HG03097 (cell line): ENCODE measurements around the gene SPIB.
"Not testable (repeated sequence)": the region's sequence is repeated elsewhere in the genome, so short reads cannot be mapped to it uniquely, and the experiment has no call there.

Source experiments
- ATAC-seq: cut with Tn5 transposase; IDR thresholded peaks from one replicate; pipeline ENCODE4 v1.9.1; 2021; ENCODE audit not compliant: unreplicated experiment, low FRiP score

SPIB gene

DNA sequence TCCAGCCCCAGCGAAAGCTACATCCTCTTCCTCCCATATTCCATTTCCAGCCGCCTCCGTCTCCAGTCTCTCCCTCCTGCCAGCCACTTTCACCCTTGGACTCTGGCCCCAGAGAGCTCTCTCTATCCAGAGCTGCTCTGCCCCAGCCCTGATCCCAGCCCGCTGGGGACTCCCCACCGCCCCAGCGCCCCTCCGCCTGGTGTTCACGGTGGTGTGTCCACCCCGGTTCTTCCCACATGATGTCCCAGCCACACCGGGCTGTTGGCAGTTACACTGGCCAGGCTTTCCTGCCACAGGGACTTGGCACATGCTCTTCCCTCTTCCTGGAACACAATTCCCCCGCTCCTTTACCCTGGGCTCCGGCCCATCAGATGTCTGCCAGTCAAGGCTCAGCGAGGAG, 46.3 kb downstream of the SPIB start:
- ATAC-seq, result no peak

GRCh38 chr19:50465986-50466705, 47.4 kb downstream of the SPIB start:
- no peak for ATAC-seq

GRCh38 chr19:50466706-50467039, 47.9 kb downstream of the SPIB start:
- ATAC-seq, result no peak

DNA sequence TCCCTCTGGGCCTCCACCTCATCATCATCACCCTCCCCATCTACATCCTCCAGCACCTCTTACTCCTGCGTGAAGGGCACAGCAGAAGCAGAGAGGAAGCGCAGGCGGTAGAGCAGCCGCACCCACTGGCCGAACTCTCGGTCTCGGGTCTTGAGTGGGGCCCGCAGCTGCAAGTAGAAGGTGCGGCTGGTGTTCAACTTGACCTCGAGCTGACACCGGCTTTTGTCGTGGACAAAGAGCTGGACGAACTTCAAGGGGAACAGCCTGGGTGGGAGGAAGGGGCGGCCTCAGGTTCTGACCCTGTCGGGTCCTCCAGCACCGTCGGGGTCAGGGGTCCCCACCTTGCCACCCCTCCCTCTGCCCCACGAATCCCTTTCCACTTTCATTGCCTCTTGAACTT, 48.8 kb downstream of the SPIB start:
- ATAC-seq, result no peak

- no peak for ATAC-seq
Observed at GRCh38 chr19:50468818-50469217, 50.1 kb downstream of the SPIB start.

DNA sequence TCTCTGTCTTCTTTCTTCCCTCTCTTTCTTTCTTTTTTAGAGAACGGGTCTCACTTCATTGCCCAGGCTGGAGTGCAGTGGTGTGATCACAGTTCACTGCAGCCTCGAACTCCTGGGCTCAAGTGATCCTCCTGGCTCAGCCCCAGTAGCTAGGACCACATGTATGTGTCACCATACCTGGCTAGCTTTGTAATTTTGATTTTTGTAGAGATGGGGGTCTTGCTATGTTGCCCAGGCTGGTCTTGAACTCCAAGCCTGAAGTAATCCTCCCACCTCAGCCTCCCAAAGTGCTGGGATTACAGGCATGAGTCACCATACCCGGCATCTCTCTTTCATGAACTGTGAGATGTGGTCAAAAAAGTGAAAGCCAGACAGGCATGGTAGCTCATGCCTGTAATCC, 54.6 kb downstream of the SPIB start:
- ATAC-seq, result not testable (repeated sequence)

DNA sequence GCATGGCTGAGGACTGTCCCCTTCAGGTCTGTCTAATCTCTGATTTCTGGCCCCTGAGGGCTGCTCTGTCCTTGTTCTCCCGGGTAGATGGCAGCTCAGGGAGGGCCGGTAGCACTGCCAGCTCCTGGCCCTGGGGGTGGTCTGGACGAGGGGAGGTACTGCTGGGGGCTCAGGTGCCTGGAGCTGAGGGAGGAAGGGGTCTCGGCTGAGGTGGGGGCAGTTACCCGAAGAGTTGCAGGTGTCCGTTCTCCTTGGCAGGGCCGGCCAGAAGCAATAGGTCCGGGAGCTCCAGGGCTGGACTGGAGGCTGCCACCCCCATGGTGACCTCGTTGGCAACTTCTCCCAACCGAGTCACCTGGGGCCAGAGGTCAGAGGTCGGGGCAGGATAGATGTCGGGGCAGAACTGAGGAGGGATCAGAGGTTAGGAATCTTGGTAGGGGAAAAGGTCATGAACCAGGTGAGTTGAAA, 56.4 kb downstream of the SPIB start:
- no peak for ATAC-seq

DNA sequence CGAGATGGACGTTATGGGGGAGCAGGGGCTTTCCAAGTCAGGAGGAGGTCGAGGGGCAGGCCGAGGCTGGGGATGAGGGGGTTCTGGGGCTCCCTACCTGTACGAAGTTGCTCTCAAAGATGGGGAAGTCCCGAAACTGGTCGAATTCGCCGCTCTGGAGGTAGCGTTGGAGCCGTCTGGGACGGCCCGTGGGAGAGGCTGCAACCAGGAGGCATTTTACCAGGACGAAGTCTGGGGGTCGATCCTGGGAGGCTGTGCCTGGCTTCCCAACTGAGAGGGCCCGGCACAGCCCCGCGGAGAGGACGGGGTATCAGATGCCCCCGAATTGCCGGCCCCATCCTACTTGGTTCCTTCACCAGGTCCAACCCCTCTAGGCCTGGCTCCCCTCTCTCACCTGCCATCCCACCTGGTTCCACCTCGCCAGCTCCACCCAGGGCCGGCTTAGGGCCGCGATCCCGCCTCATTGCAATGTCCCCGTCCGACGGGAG, 57.0 kb downstream of the SPIB start:
- no peak for ATAC-seq

DNA sequence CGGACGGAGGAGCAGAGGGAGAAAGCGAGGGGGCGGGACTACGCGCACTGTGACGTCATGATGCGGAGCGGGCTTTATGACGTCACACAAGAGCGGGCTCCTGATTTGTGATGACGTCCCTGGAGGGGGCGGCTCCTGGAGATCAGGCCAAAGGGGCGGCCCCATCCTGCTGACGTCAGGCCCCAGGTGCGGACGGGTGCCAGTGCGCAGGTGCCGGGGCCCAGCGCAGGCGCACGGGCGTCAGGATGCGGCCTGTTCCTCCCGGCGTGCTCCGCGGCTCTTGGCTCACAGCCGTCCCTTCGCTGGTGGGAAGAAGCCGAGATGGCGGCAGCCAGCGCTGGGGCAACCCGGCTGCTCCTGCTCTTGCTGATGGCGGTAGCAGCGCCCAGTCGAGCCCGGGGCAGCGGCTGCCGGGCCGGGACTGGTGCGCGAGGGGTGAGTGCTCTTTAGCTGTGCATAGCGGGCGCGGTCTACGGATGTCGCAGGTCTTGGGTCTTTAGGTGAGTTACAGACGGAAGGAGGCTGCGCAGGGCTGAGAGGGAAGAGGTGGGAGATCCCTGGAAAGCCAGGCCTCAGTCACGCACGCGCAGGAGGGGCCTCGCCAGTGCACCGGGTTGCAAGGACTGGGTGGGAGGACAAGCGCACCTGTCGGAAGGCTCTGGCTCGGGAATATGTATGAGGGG, 57.6 kb downstream of the SPIB start, which contains the start of the genes EMC10 and GARIN5A:
Gene EMC10 (plus strand): TSS at position 284 of the 683 bp plus-strand sequence. CDS start 38 bp downstream, at position 322.
Gene GARIN5A (minus strand): TSS at position 625 of the 683 bp plus-strand sequence. CDS start 460 bp downstream, at position 165.
- peak; percentile 86 for ATAC-seq

DNA sequence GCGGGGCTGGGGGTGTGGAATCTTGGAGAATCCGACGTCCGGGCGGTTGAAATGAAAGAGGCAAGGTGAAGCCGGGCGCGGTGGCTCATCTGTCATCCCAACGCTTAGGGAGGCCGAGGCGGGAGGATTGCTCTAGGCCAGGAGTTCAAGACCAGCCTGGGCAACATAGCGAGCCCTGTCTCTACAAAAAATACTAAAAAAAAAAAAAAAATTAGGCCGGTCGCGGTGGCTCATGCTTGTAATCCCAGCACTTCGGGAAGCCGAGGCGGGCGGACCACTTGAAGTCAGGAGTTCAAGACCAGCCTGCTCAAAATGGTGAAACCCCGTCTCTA, 58.1 kb downstream of the SPIB start:
- ATAC-seq, result no peak

GRCh38 chr19:50477751-50478515, 59.2 kb downstream of the SPIB start:
- no peak for ATAC-seq

GRCh38 chr19:50478901-50479715, 60.4 kb downstream of the SPIB start:
- no peak for ATAC-seq

GRCh38 chr19:50479761-50480251, 61.1 kb downstream of the SPIB start:
- no peak for ATAC-seq

DNA sequence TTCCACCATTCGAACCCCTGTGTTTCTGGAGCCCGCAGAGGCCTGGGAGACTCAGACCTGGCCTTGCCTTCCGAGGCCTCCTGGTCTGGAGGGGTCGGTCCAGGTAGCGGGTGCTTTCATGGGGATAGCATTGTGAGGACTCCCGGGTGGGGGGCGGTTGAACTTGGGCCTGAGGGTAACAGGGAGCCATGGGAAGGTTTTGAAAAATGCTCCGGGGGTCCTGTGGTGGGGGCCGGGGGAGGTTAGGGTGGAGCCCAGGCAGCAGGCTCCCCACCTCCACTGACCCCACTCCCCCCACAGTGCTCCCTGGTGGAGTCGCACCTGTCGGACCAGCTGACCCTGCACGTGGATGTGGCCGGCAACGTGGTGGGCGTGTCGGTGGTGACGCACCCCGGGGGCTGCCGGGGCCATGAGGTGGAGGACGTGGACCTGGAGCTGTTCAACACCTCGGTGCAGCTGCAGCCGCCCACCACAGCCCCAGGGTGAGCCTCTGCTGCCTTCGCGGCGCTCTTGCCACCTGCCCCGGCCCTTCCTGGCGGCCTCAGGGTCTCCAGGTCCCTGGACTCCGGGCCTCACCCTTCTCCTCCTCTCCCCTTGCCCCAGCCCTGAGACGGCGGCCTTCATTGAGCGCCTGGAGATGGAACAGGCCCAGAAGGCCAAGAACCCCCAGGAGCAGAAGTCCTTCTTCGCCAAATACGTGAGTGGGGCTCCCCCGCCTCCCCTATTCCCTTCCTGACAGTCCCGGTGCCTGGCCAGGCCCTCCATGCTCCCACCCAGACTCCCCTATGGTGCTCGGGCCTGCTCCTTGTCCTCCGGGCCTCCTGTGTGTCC, 61.8 kb downstream of the SPIB start:
- no peak for ATAC-seq
